Fibroblast of pulmonary artery (primary cell): ENCODE data around the gene PLA2G4C.

Experiments used
- DNase-seq: peaks from one replicate; pipeline ENCODE4 v3.0.0-alpha.2; 2010; ENCODE audit warnings: low read depth
- H3K4me3 ChIP-seq: replicated peaks from 2 replicates; pipeline ENCODE4 v1.5.1; 2011; ENCODE audit warnings: low read depth, mild to moderate bottlenecking, control low read depth, low read length, moderate library complexity
- CTCF ChIP-seq: IDR thresholded peaks from 2 replicates; pipeline ENCODE4 v1.5.1; 2011; ENCODE audit warnings: mild to moderate bottlenecking, control low read depth, low read length, inconsistent platforms; ENCODE audit errors: missing control alignments

The PLA2G4C gene

GRCh38 chr19:48023011-48023410, 87.6 kb downstream of the PLA2G4C start:
- no peak for TF ChIP-seq CTCF
- H3K4me3 ChIP-seq, result no peak overlapping the region
- DNase-seq, result no peak

GRCh38 chr19:48020686-48021085, 89.9 kb downstream of the PLA2G4C start:
- DNase-seq, result no peak
- TF ChIP-seq CTCF, result no peak

GRCh38 chr19:48010932-48011758, 99.5 kb downstream of the PLA2G4C start:
- DNase-seq, result no peak
- TF ChIP-seq CTCF, result no peak
- no peak overlapping the region for H3K4me3 ChIP-seq

More at GRCh38 chr19:48020686-48021085, 89.9 kb downstream of the PLA2G4C start:
- no peak overlapping the region for H3K4me3 ChIP-seq

GRCh38 chr19:48006762-48007161, 103.9 kb downstream of the PLA2G4C start:
- no peak overlapping the region for H3K4me3 ChIP-seq
- TF ChIP-seq CTCF, result no peak
- no peak for DNase-seq

- DNase-seq, result no peak
- no peak for TF ChIP-seq CTCF
- no peak overlapping the region for H3K4me3 ChIP-seq
Measured at GRCh38 chr19:48004236-48004635, 106.4 kb downstream of the PLA2G4C start.

- TF ChIP-seq CTCF, result no peak
- DNase-seq, result no peak
Measured at GRCh38 chr19:48000846-48001245, 109.8 kb downstream of the PLA2G4C start.

GRCh38 chr19:47998800-47999199, 111.8 kb downstream of the PLA2G4C start:
- no peak for TF ChIP-seq CTCF
- H3K4me3 ChIP-seq, result no peak overlapping the region
- DNase-seq, result no peak

More at GRCh38 chr19:48000846-48001245, 109.8 kb downstream of the PLA2G4C start:
- no peak overlapping the region for H3K4me3 ChIP-seq
